ENCODE results near the gene EBPL.
"Not testable (repeated sequence)": the region's sequence is repeated elsewhere in the genome, so short reads cannot be mapped to it uniquely, and the experiment has no call there.

Gene EBPL

GRCh38 chr13:49690995-49691784 is at the start of gene EBPL:
Gene EBPL, minus strand, starts transcription at chr13:49691486. Its CDS starts 62 bp downstream, at chr13:49691424.
- DNase-seq, result peak; percentile 87 to 94 (median 91)

DNA sequence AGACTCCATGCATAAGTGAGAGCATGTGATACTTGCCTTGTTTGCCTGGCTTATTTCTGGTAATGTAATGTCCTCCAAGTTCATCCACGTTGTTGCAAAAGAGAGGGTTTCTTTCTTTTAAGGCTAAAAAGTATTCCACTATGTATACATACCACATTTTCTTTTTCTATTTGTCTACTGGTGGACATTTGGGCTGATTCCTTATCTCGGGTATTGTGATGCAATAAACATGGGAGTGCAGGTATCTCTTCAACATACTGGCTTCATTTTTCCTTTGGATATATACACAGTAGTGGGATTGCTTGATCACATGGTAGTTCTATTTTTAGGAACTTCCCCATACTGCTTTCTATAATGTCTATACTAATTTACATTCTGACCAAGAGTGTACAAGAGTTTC is 49.6 kb upstream of the EBPL start:
- DNase-seq, result peak in 1 of 3 donors; percentile 9

DNA sequence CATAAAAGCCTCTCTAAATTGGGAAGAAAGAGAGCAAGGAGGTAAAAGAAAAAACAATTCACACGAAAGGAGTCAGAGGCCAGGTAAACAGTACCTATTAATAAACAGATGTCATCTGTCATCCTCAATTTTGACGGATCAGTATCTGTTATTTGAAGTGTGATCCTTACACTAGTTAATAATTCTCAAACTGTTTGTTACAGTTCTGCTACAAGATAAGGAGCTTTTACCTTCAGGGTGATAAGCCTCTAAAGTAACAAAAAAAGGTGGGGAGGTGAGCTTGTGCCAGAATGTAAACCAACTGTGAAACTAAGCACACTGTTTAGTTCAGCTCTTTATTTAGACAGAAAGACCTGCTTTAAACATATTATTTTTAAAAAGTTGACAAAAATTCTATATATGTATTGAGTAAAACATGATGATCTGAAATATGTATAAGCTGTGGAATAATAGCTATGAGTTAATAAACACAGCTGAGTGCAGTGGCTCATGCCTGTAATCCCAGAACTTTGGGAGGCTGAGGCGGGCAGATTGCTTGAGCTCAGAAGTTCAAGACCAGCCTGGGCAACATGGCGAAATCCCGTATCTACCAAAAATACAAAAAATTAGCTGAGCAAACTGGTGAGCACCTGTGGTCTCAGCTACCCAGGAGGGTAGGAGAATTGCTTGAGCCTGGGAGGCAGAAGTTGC is 48.4 kb upstream of the EBPL start:
- no peak for DNase-seq

DNA sequence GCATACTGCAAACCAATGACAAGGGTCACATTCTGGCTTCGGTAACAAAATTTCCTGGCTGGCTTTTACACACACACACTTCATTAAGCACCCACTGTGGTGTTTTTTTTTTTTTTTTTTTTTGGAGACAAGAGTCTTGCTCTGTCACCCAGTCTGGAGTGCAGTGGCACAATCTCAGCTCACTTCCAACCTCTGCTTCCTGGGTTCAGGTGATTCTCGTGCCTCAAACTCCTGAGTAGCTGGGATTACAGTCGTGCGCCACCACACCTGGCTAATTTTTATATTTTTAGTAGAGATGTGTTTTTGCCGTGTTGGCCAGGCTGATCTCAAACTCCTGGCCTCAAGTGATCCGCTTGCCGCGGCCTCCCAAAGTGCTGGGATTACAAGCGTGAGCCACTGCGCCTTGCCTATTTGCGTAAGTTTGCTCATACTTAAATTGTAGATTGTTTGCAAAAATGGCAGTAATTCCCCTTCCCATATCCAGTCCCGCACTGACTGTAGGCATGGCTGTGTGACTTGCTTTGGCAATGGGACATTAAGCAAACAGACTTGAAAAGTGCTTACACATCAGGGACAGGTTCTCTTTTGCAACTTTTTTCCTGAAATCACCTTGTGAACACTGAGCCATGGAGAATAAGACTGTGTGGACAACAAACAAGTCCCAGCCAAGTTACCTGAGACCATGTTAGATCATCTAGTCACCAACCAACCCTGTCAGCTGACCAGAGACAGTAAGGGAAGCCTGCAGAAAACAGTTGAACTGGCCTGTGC is 42.1 kb upstream of the EBPL start:
- DNase-seq, result no peak

- peak in 1 of 3 donors; percentile 4 for DNase-seq
Observed at GRCh38 chr13:49731766-49732165, 40.5 kb upstream of the EBPL start.

DNA sequence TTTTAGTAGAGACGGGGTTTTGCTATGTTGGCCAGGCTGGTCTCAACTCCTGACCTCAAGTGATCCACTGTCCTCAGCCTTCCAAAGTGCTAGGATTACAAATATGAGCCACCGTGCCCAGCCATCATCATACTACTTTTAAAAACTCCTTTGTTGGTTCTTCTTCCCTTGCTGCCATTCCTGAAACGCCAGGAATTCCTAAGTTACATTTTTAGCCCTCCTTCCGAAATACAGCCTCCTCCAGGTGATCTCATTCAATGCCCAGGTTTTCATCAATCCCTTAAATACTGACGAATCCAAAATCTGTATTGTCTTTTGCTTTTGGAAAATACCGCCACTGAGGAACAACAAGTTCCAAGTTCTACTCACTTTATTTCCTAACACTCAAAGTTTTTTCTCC is 25.3 kb upstream of the EBPL start:
- no peak for DNase-seq

GRCh38 chr13:49714757-49715156 is 23.5 kb upstream of the EBPL start:
- DNase-seq, result no peak

DNA sequence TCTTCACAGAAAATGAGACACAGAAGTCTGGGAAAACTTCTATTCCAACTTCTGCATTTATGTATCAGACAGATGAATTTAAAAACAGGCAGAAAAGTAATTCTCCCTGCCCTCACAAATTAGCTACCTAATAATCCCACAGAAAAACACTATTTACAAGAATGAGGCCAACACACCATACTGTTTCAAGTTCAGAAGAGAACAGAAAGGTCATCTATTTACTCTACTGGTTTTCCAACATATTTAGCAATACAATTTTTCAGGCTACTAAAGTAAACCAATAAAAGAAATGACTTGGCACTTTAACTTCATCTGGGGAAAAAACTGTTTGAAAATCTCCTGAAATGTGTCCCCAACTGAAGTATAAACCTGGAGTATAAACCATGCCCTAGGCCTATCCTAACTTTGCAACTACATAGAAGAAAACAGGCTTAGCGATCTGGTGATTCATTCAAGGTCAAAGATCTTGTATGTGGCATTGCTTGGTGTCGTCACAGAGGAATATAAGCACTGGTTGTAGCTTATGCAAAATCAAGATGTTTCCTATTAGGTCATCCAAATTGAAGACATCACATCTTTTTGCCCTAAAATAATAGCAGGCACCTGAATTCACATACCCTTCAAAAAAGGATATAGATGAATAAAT is 20.1 kb upstream of the EBPL start:
- DNase-seq, result no peak

DNA sequence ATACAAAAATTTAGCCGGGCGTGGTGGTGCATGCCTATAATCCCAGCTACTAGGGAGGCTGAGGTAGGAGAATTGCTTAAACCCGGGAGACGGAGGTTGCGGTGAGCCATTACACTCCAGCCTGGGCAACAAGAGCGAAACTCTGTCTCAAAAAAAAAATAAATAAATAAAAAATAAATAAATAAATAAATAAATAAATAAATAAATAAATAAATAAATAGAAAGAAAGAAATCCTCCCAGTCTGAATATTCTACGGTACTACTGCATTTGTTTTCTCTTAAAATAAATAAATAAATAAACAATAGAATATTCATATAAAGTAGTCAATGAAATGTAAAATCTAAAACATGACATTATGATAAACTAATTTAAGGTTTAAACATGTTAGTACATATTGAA is 13.0 kb upstream of the EBPL start:
- not testable (repeated sequence) for DNase-seq

DNA sequence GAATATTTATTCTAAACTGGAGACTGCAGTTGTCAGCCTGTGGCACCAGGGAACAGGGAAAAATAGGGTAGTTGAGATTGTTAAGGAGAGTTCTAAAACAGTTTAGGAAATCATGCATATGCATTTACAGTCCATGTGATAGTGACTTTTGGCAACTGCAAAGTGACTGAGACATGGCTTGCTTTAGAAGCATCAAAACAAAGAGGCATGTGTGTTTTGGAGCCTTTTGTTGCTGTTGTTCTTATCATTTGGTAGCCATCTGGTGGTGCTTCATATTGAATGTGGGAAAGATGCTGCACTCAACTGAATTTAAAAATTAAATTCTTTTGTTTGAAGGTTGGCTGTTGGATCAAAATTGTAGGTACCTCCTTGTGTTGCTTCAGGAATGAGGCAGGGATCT is 10.2 kb upstream of the EBPL start:
- DNase-seq, result no peak

GRCh38 chr13:49697468-49697867 is 6.2 kb upstream of the EBPL start:
- no peak for DNase-seq

- peak; percentile 25 to 45 (median 28) for DNase-seq
Observed at GRCh38 chr13:49694446-49694845, 3.2 kb upstream of the EBPL start.

DNA sequence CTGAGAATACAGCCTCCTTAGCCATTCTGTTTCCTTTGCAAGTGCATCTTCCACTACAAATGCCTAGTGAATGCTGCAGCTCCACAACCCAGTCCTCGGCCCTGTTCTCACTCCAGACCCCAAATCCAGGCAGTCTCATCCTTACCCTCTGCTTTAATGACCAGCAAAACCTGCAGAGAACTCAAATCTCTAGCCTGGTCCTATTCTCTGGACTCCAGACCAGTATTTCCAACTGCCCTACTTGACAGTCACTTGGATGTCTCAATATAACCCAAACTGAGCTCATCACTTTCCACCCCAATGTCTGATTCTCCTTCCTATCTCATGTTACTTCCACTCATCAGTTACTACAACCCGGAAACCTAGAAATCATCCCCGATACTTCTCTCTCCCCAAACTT is 2.6 kb upstream of the EBPL start:
- peak in 1 of 3 donors; percentile 26 for DNase-seq

DNA sequence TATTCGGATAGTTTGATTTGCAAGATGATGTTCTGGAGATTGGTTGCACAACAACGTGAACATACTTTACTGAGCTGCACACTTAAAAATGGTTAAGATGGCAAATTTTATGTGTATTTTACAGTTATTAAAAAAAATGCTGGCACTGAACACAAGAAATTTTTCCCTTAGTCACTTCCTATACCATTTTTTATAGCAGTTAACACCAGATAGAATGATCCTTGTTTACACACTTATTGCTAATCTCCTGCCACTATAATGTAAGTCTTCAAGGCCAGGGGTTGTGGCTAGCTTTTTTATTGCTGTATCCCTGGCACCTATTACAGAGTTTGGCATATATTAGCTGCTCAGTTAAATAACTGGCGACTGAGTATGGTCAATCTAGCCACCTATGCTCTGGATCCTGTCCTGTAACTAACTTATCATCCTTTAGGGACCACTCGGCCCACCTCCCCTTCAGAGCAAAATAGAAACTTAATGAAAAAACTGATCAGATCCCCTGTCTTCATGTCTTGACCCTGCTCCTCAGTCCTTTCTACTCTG is 2.0 kb upstream of the EBPL start:
- no peak for DNase-seq

- DNase-seq, result no peak
Observed at GRCh38 chr13:49690133-49690994, 922 bp downstream of the EBPL start.

DNA sequence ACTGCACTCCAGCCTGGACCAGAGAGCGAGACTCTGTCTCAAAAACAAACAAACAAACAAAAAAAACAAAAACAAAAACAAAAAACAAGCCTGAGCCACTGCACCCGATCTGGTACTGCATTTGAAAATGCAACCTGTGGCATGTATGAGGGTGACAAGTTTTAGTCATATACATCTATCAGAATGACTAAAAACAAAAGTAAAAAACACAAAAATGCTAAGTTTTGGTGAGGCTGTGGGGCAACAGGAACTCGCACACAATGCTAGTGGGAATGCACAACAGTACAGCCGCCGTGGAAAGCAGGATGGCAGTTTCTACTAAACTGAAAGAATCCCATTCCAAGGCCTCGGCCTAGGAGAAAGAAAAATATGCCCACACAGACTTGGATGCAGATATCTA is 7.8 kb downstream of the EBPL start:
- no peak for DNase-seq

DNA sequence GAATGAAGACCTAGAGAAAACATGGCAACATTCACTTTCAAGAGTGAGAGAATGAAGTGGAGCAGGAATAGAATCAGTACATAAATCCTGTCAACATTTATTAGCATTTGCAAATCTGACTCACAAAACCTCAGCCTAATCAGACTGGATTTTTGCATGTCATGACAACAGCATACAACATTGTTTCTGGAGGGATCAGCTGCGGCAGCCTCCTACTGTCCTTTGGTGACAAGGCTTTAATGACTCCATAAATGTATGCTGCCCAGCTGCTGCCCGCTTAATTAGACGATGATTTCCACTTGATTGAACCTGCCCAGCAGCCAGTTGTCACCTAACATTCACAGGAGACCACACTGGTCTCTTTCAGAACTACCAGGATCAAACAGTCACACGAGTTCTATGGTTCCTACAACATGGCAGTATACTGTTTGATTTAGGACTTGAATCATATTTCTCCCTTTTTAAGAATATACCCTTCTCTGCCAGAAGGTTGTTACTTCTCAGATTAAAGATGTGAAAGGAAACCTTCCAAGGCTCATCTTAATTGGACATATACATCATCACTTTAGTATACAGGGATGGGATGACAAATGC is 9.3 kb downstream of the EBPL start:
- no peak for DNase-seq

DNA sequence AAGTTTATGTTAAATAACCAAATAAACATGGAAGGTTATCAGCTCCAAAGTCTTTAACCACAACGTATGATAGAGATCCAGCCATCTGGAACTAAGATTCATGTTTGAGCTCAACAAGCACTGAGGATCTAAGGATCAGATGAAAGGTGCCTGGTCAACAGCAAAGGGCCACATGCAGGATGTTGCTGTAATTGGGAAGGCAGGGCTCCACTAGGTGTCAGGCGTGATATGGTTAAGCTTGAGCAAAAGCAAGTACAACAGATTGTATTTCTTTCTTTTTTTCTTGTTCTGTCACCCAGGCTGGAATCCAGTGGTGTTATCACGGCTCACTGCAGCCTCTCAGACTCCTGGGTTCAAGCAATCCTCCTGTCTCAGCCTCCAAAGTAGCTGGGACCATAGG is 12.0 kb downstream of the EBPL start:
- no peak for DNase-seq

- no peak for DNase-seq
Observed at GRCh38 chr13:49678191-49678914, 12.9 kb downstream of the EBPL start.

DNA sequence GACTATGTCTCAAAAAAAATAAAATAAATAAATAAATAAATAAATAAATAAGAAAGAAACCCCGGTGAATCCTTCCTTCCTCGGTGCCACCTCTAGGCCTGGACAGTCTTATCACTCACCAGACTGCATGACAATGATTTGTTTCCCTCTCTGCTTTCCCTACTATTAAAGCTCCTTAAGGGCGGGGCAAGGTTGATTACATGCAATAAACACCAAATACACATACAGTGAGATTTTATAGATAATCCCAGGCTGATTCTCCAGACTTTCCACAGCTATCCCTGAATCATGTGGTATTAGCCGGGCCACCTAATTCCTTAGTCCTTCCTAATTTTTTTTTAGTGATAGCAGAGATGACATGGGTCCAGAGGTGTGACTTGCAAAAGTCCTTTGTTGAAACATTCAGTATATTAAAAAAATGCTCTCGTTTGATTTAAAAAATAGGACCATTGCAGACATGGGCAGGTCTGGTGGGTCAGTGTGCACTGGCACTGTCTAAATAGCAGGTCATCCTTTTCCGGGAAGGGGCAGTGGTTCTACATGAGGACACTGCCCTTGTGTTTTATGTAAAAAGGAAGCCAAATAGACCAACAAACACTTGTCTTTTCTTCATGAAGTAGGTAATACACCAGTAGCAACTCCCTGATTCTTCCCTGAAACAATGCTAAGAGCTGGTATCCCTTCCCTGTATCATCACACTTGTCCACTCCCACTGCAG is 14.5 kb downstream of the EBPL start:
- DNase-seq, result no peak
